ENCODE results near the gene ZYX. TPM values are rescaled to one million over a fixed set of nuclear protein-coding genes. Genes with fewer than 3 reads are reported as not detected.
A peak's percentile ranks its signal among the peaks of the same experiment; 100 is the strongest.

Gene ZYX
- total RNA-seq, 1 donor from 2014 or later = 162 TPM

GRCh38 chr7:143381427-143382125 is 431 bp downstream of the ZYX start:
- DNase-seq (ENCODE audit: low read depth) = no peak
- H3K27me3 ChIP-seq (ENCODE audit: control insufficient read depth, insufficient read depth, low read length) = no peaks in the 10 kb centered on the region
- no peak for TF ChIP-seq CTCF (IDR thresholded peaks at IDR 0.05; ENCODE audit: insufficient read depth, low read length, poor library complexity, severe bottlenecking)

GRCh38 chr7:143382126-143382790 is 1.1 kb downstream of the ZYX start:
- Histone ChIP-seq H3K4me3 (ENCODE audit: low read depth, low read length) (peak overlapping the region; percentile 92), H3K27me3 (ENCODE audit: control insufficient read depth, insufficient read depth, low read length) (no peaks in the 10 kb centered on the region), H3K36me3 (ENCODE audit: control insufficient read depth, insufficient read depth, low read length) (peaks cover 1% of the 10 kb centered on the region)
- no peak for DNase-seq (ENCODE audit: low read depth)
- TF ChIP-seq CTCF (IDR thresholded peaks at IDR 0.05; ENCODE audit: insufficient read depth, low read length, poor library complexity, severe bottlenecking) = no peak

More at GRCh38 chr7:143381427-143382125, 431 bp downstream of the ZYX start:
- peak overlapping the region; percentile 92 for H3K4me3 ChIP-seq (ENCODE audit: low read depth, low read length)
- peaks cover 1% of the 10 kb centered on the region for H3K36me3 ChIP-seq (ENCODE audit: control insufficient read depth, insufficient read depth, low read length)

- no peak for DNase-seq (ENCODE audit: low read depth)
- Histone ChIP-seq H3K36me3 (ENCODE audit: control insufficient read depth, insufficient read depth, low read length) (peaks cover 2% of the 10 kb centered on the region), H3K4me3 (ENCODE audit: low read depth, low read length) (peak overlapping the region; percentile 92), H3K27me3 (ENCODE audit: control insufficient read depth, insufficient read depth, low read length) (no peaks in the 10 kb centered on the region)
- no peak for TF ChIP-seq CTCF (IDR thresholded peaks at IDR 0.05; ENCODE audit: insufficient read depth, low read length, poor library complexity, severe bottlenecking)
Observed at GRCh38 chr7:143382791-143383641, 1.9 kb downstream of the ZYX start.

GRCh38 chr7:143383642-143383957 is 2.5 kb downstream of the ZYX start:
- Histone ChIP-seq H3K27me3 (ENCODE audit: control insufficient read depth, insufficient read depth, low read length) (no peaks in the 10 kb centered on the region), H3K4me3 (ENCODE audit: low read depth, low read length) (no peak overlapping the region), H3K36me3 (ENCODE audit: control insufficient read depth, insufficient read depth, low read length) (peaks cover 2% of the 10 kb centered on the region)
- no peak for TF ChIP-seq CTCF (IDR thresholded peaks at IDR 0.05; ENCODE audit: insufficient read depth, low read length, poor library complexity, severe bottlenecking)
- no peak for DNase-seq (ENCODE audit: low read depth)

GRCh38 chr7:143384148-143384547 is 3.0 kb downstream of the ZYX start:
- Histone ChIP-seq H3K4me3 (ENCODE audit: low read depth, low read length) (no peak overlapping the region), H3K27me3 (ENCODE audit: control insufficient read depth, insufficient read depth, low read length) (no peaks in the 10 kb centered on the region), H3K36me3 (ENCODE audit: control insufficient read depth, insufficient read depth, low read length) (peaks cover 2% of the 10 kb centered on the region)

More at GRCh38 chr7:143384148-143384547, 3.0 kb downstream of the ZYX start:
- no peak for TF ChIP-seq CTCF (IDR thresholded peaks at IDR 0.05; ENCODE audit: insufficient read depth, low read length, poor library complexity, severe bottlenecking)
- no peak for DNase-seq (ENCODE audit: low read depth)

Data from kidney epithelial cell (primary cell).